GM12878 (cell line): ENCODE measurements around the gene DSTN. TPM values are rescaled to one million over a fixed set of nuclear protein-coding genes. Genes with fewer than 3 reads are reported as not detected.
A peak's percentile ranks its signal among the peaks of the same experiment; 100 is the strongest.

Experiments
- ATAC-seq: fragments of 200-7000 bp; cut with Tn5 transposase; 3 replicates; pipeline ENCODE4 v1.9.1; 2020; ENCODE audit warnings: mild to moderate bottlenecking, moderate library complexity
- BruUV-seq: library from RNA; stranded (reverse); fragments of 400-500 nt; replicated peaks from 2 replicates; lab custom pipeline; 2021; lab: Mats Ljungman, UMichigan
- CTCF ChIA-PET: fragments of 300-600 bp; sonication (Branson Sonifier 250); formaldehyde crosslinking; extraction: SDS; loops from one replicate; lab custom pipeline; 2021; ENCODE audit warnings: inconsistent platforms; lab: Yijun Ruan, JAX
- POLR2A ChIA-PET: fragments of 350-600 bp; formaldehyde crosslinking; extraction: SDS; loops from one replicate; lab custom pipeline; 2021; ENCODE audit warnings: inconsistent platforms; lab: Charles Lee
- RAD21 ChIA-PET: fragments of 300-600 bp; sonication (Branson Sonifier 250); formaldehyde crosslinking; loops from one replicate; lab custom pipeline; 2023; ENCODE audit warnings: antibody characterized with exemption; ENCODE audit not compliant: unreplicated experiment; lab: Charles Lee
- SMC1A ChIA-PET: fragments of 300-600 bp; sonication (Branson Sonifier 250); formaldehyde crosslinking; loops from one replicate; lab custom pipeline; 2023; ENCODE audit not compliant: unreplicated experiment, uncharacterized antibody; lab: Charles Lee
- DNase-seq: peaks from one replicate; pipeline ENCODE4 v3.0.0-alpha.2; 2011; ENCODE audit warnings: low read depth, low spot score
- FAIRE-seq: peaks from 3 replicates; lab custom pipeline; 2011; peaks lifted over from hg19 to GRCh38; lab: Jason Lieb, UNC
- H2AFZ ChIP-seq: 2 replicates; pipeline ENCODE4 v1.6.0; 2011; ENCODE audit warnings: low read depth, low read length, control low read depth; ENCODE audit not compliant: control insufficient read depth
- H3K27ac ChIP-seq: 2 replicates; pipeline ENCODE4 v1.5.1; 2011; ENCODE audit warnings: control low read depth; ENCODE audit not compliant: control insufficient read depth, insufficient read depth
- H3K27me3 ChIP-seq, 2 experiments: replicated peaks in 1 of 2; 2 replicates each; pipeline versions ENCODE4 v1.6.0 to v1.6.1; 2011; ENCODE audit warnings: low read length in 1 of 2; ENCODE audit not compliant: control insufficient read depth in 2 of 2, insufficient read depth in 2 of 2
- H3K36me3 ChIP-seq, 2 experiments: 2 replicates each; pipeline ENCODE4 v1.5.1; 2011; ENCODE audit warnings: low read length in 1 of 2; ENCODE audit not compliant: control insufficient read depth in 2 of 2, insufficient read depth in 2 of 2
- H3K4me1 ChIP-seq: 2 replicates; pipeline ENCODE4 v1.6.1; 2011; ENCODE audit warnings: mild to moderate bottlenecking, low read length, moderate library complexity, mixed read lengths; ENCODE audit not compliant: control insufficient read depth, insufficient read depth
- H3K4me2 ChIP-seq: 2 replicates; pipeline ENCODE4 v1.6.0; 2011; ENCODE audit warnings: control low read depth; ENCODE audit not compliant: control insufficient read depth, insufficient read depth
- H3K4me3 ChIP-seq: fragments of 200-600 bp; sonication (generic); 2 replicates; pipeline ENCODE4 v1.5.1; 2016
- H3K79me2 ChIP-seq: 2 replicates; pipeline ENCODE4 v1.6.0; 2011; ENCODE audit warnings: low read length; ENCODE audit not compliant: control insufficient read depth, insufficient read depth
- H3K9ac ChIP-seq: 2 replicates; pipeline ENCODE4 v1.8.0; 2011; ENCODE audit warnings: low read length, control low read depth, mixed read lengths; ENCODE audit not compliant: control insufficient read depth, insufficient read depth
- H3K9me3 ChIP-seq: replicated peaks from 3 replicates; pipeline ENCODE4 v1.5.1; 2011; ENCODE audit warnings: mild to moderate bottlenecking, low read length; ENCODE audit not compliant: control insufficient read depth, insufficient read depth
- H4K20me1 ChIP-seq: 2 replicates; pipeline ENCODE4 v1.6.0; 2011; ENCODE audit not compliant: control insufficient read depth, insufficient read depth
- CTCF ChIP-seq, 3 experiments: IDR thresholded peaks in 2 of 3; conservative IDR thresholded peaks in 1 of 3; 2 replicates each; pipeline ENCODE4 v1.5.1; 2011; ENCODE audit warnings: low read depth in 3 of 3, low read length in 3 of 3, mild to moderate bottlenecking in 3 of 3, control low read depth in 2 of 3, moderate library complexity in 2 of 3, inconsistent platforms in 1 of 3, mixed read lengths in 1 of 3; ENCODE audit not compliant: control insufficient read depth in 2 of 3, insufficient read depth in 1 of 3; ENCODE audit errors: extremely low read depth in 1 of 3
- RAD21 ChIP-seq: IDR thresholded peaks from 2 replicates; pipeline ENCODE4 v1.6.1; 2011; ENCODE audit warnings: mild to moderate bottlenecking, low read depth, low read length, moderate library complexity; ENCODE audit not compliant: insufficient read depth
- TCF3 ChIP-seq: IDR thresholded peaks from 2 replicates; pipeline ENCODE4 v1.6.1; 2012; ENCODE audit warnings: low read depth, mild to moderate bottlenecking, low read length, borderline replicate concordance; ENCODE audit not compliant: insufficient read depth
- ZBTB40 ChIP-seq: fragments of 450-650 bp; IDR thresholded peaks from 2 replicates; pipeline ENCODE4 v1.6.1; 2016; ENCODE audit warnings: mild to moderate bottlenecking, moderate library complexity, borderline replicate concordance
- WGBS: methylation state at CpG from one replicate; pipeline ENCODE4 v1.1.6; 2016; ENCODE audit warnings: low lambda C conversion rate; ENCODE audit not compliant: insufficient replicate concordance, insufficient coverage; ENCODE audit errors: missing lambda C conversion rate; 5-methylcytosine and 5-hydroxymethylcytosine counted together
- in situ Hi-C: fragments of 300-500 bp; cut with MboI; formaldehyde crosslinking; loops from 9 replicates; pipeline ENCODE4 v1.14.3; 2018; ENCODE audit warnings: mixed read lengths
- intact Hi-C: fragments of 100-400 bp; cut with micrococcal nuclease; formaldehyde crosslinking; loops from one replicate; pipeline ENCODE4 v1.14.2; 2022; ENCODE audit not compliant: unreplicated experiment
- polyA plus RNA-seq, 11 experiments: library from polyadenylated mRNA; depleted of rRNA in 4 of 11; unstranded in 6 of 11; stranded (reverse) in 5 of 11; fragments of >200 nt; fragmentation: Nextera tagmentation in 4 of 11; fragmentation: Illumina TruSeq in 1 of 11; extraction: Ambion mirVana in 4 of 11; extraction: Trizol in 1 of 11; gene quantifications; 1 replicate in 1 of 11; 2 replicates in 10 of 11; pipeline versions ENCODE4 v1.2.1 to v1.2.3, GENCODE V29; 2011 to 2016; ENCODE audit warnings: inconsistent platforms in 2 of 11, missing spikeins in 2 of 11, low read depth in 1 of 11
- total RNA-seq, 4 experiments: library from RNA; depleted of rRNA in 3 of 4; stranded (reverse); fragments of >200 nt in 3 of 4; fragmentation: Illumina TruSeq in 1 of 4; extraction: Trizol in 1 of 4; gene quantifications; 2 replicates each; pipeline versions ENCODE4 v1.2.1 to v1.2.3, GENCODE V29; 2013 to 2021

Gene DSTN
- total and polyA plus RNA-seq, 10 of the 15 experiments (the other 5 are each of a cell fraction or from before 2014, with no cell fraction given), result 26.7 to 137 (median 40.8) TPM

- FAIRE-seq (no peak), DNase-seq (no peak), ATAC-seq (0 out of 3 replicates have a peak, but pooled peaks have one; percentile 18)
- Histone ChIP-seq H3K9ac (no peak overlapping the region), H2AFZ (no peak overlapping the region), H3K4me3 (no peak overlapping the region), H3K36me3 (peaks cover 2 to 7% of the 10 kb centered on the region in 2 experiments; a peak in 3 of 4 replicates), H3K79me2 (no peaks in the 10 kb centered on the region; the same call in 1 of the 2 replicates), H3K4me2 (no peak overlapping the region), H3K27ac (no peak overlapping the region), H3K4me1 (peaks cover 6% of the 10 kb centered on the region), H4K20me1 (no peaks in the 10 kb centered on the region), H3K27me3 (no peaks in the 10 kb centered on the region), H3K9me3 (no peaks in the 10 kb centered on the region)
- intact Hi-C loops, result loop anchor here (10.0 kb wide), 1 partner anchor 243 kb away; no protein-coding TSS in a partner anchor
- no TSS peak for BruUV-seq
- RAD21 ChIA-PET, result no interaction called here
- SMC1A ChIA-PET, result interaction anchor here (0.8 to 1.0 kb wide), 2 partner anchors 245 to 292 kb away, joined by 3 read pairs; no protein-coding TSS in a partner anchor
- CTCF ChIA-PET, result interaction anchor here (2.7 kb wide), 1 partner anchor 246 kb away, joined by 8 read pairs; no protein-coding TSS in a partner anchor
- TF ChIP-seq RAD21 (peak; percentile 23; the same call in 1 of the 2 replicates), TCF3 (no peak), CTCF (IDR thresholded peaks at IDR 0.05 in 2 of 3, conservative IDR thresholded peaks at IDR 0.05 in 1 of 3; ENCODE audit: control insufficient read depth in 2 of 3, extremely low read depth in 1 of 3, insufficient read depth in 1 of 3, low read depth in 3 of 3, low read length in 3 of 3) (peak in 2 of 3 experiments; percentile 16 to 17; a peak in 3 of 6 replicates), ZBTB40 (no peak)
- POLR2A ChIA-PET, result no interaction called here
- 100% methylated on average over 2 of the region's 2 CpGs for whole genome bisulfite sequencing
- in situ Hi-C loops, result no loop called here
Observed at GRCh38 chr20:17651760-17652388, 82.0 kb downstream of the DSTN start.
